Gastrocnemius medialis (tissue), 4 donors: ENCODE results near the gene TAS1R3. TPM values are rescaled to one million over a fixed set of nuclear protein-coding genes. Genes with fewer than 3 reads are reported as not detected.
A peak's percentile ranks its signal among the peaks of the same experiment; 100 is the strongest.

Experiments
- ATAC-seq, 2 donors: fragments of 150-250 bp; one replicate each; pipeline ENCODE4 v1.9.1; 2016
- DNase-seq, 2 donors: peaks; one replicate each; pipeline ENCODE4 v3.0.0-alpha.2; 2019
- H3K27ac ChIP-seq, 4 donors: fragments of 200-600 bp; sonication (generic); 1 replicate in 1 of 4; 2 replicates in 3 of 4; pipeline ENCODE4 v1.5.1; 2016 to 2018; ENCODE audit warnings: mild to moderate bottlenecking in 2 of 4, moderate library complexity in 1 of 4
- H3K27me3 ChIP-seq, 3 donors: fragments of 200-600 bp; sonication (generic) in 2 of 3; 1 replicate in 1 of 3; 2 replicates in 2 of 3; pipeline versions ENCODE4 v1.5.1 to v1.6.0; 2016 to 2019; ENCODE audit warnings: mild to moderate bottlenecking in 1 of 3, moderate library complexity in 1 of 3
- H3K36me3 ChIP-seq, 2 donors: fragments of 200-600 bp; sonication (generic) in 1 of 2; one replicate each; pipeline ENCODE4 v1.5.1; 2017 to 2018
- H3K4me1 ChIP-seq, 2 donors: fragments of 200-600 bp; sonication (generic) in 1 of 2; one replicate each; pipeline ENCODE4 v1.5.1; 2016 to 2017; ENCODE audit warnings: mild to moderate bottlenecking in 2 of 2
- H3K4me3 ChIP-seq, 4 donors: fragments of 200-600 bp; sonication (generic) in 3 of 4; 1 replicate in 1 of 4; 2 replicates in 3 of 4; pipeline ENCODE4 v1.5.1; 2016 to 2019; ENCODE audit warnings: mild to moderate bottlenecking in 2 of 4
- H3K9me3 ChIP-seq, 3 donors: fragments of 200-600 bp; sonication (generic) in 2 of 3; 1 replicate in 1 of 3; 2 replicates in 2 of 3; pipeline ENCODE4 v1.5.1; 2016 to 2019
- POLR2A ChIP-seq, 2 donors: fragments of 450-650 bp; IDR thresholded peaks; one replicate each; pipeline ENCODE4 v1.6.1; 2017; ENCODE audit warnings: antibody characterized with exemption in 2 of 2, mild to moderate bottlenecking in 2 of 2, moderate library complexity in 2 of 2
- in situ Hi-C, 4 donors: fragments of 200-750 bp; cut with MboI; loops; one replicate each; pipeline versions ENCODE4 v1.15.0 to v1.8.0; 2017; ENCODE audit warnings: low sequenced_read_pairs in 4 of 4
- intact Hi-C: fragments of 100-400 bp; cut with DNase I; formaldehyde crosslinking; loops from one replicate; pipeline ENCODE4 v1.15.1; 2023; ENCODE audit warnings: low total_unique reads
- total RNA-seq, 4 donors: library from RNA; depleted of rRNA; stranded (reverse); fragments of >200 nt; gene quantifications; one replicate each; pipeline versions ENCODE4 v1.1.0 to v1.2.3, GENCODE V29; 2016
- TF ChIP-seq, protein P1 (sequence below), 5 experiments: fragments of 450-650 bp in 3 of 5; fragments of 200-600 bp in 2 of 5; sonication (generic) in 2 of 5; IDR thresholded peaks in 4 of 5; conservative IDR thresholded peaks in 1 of 5; 1 replicate in 4 of 5; 2 replicates in 1 of 5; pipeline ENCODE4 v1.5.1; 2016 to 2019; ENCODE audit warnings: antibody characterized with exemption in 5 of 5, mild to moderate bottlenecking in 3 of 5, moderate library complexity in 3 of 5

TAS1R3 gene
- total RNA-seq, 4 donors from 2014 or later, result 0.20 to 0.44 TPM; not detected in 2

DNA sequence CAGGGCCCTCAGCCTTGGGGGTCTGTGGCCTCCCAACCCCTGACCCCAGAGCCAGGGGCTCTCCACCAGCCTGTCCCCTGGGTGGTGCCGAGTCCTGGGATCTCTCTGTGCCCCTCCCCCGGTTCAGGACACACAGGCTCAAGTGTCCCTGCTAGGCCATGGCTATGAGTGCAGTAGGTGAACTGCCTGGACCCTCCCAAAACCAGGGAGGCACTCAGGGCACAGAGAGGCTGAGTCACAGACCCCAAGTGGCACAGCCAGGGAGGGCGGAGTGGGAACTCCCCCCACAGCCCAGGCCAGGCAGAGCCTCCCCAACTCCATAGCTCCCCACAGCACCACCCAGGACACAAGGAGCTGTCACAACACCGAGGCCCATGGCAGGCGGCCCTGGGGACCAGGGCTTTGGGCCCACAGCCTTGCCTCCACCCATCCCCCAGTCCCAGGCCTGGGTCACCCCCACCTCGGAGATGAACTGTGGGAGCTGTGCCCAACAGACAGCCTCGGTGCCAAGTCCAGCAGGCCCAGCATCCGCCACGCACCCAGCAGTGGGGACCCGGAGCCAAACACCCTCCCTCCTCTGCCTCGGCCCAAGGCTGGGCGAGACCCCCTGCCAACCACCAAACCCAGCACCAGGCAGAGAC is 14.9 kb downstream of the TAS1R3 start:
- no peak for TF ChIP-seq POLR2A (IDR thresholded peaks at IDR 0.05)
- TF ChIP-seq, protein P1, sequence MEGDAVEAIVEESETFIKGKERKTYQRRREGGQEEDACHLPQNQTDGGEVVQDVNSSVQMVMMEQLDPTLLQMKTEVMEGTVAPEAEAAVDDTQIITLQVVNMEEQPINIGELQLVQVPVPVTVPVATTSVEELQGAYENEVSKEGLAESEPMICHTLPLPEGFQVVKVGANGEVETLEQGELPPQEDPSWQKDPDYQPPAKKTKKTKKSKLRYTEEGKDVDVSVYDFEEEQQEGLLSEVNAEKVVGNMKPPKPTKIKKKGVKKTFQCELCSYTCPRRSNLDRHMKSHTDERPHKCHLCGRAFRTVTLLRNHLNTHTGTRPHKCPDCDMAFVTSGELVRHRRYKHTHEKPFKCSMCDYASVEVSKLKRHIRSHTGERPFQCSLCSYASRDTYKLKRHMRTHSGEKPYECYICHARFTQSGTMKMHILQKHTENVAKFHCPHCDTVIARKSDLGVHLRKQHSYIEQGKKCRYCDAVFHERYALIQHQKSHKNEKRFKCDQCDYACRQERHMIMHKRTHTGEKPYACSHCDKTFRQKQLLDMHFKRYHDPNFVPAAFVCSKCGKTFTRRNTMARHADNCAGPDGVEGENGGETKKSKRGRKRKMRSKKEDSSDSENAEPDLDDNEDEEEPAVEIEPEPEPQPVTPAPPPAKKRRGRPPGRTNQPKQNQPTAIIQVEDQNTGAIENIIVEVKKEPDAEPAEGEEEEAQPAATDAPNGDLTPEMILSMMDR (IDR thresholded peaks at IDR 0.05 in 4 of 5, conservative IDR thresholded peaks at IDR 0.05 in 1 of 5), result no peak
- Histone ChIP-seq H3K27ac (peak overlapping the region; percentile 96 to 99 (median 98)), H3K4me3 (peak overlapping the region; percentile 10 to 74 (median 58)), H3K27me3 (no peaks in the 10 kb centered on the region), H3K36me3 (peaks cover 0 to 9% of the 10 kb centered on the region in 2 donors), H3K4me1 (peaks cover 53 to 67% of the 10 kb centered on the region in 2 donors), H3K9me3 (no peaks in the 10 kb centered on the region)
- in situ Hi-C loops (no loop called here), intact Hi-C loops (loop anchor here (5.0 kb wide), 2 partner anchors 161 to 364 kb away; partner anchors contain the start of gene PERM1)
- ATAC-seq (no peak), DNase-seq (no peak)

DNA sequence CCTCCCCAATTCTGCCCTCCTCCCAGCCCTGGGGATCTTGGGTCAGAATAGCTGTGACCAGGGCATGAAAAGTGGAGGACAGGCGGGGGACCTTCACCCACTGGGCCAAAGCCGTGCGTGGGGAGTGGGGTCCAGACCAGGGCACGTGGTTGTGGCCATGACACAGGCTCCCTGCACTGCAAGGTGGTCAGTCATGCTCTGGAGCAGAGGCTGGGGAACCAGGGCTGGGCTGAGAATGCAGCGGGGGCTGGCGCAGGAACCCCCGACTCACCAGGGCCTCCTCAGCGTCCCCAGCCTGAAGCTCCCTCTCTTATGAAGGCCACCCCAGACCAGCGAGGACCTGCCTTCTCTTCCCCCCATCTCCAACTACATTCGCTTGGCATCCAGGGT is 15.4 kb downstream of the TAS1R3 start:
- H3K9me3 ChIP-seq, result no peaks in the 10 kb centered on the region
- ATAC-seq, result no peak
- H3K27me3 ChIP-seq, result no peaks in the 10 kb centered on the region
- H3K4me1 ChIP-seq, result peaks cover 53 to 70% of the 10 kb centered on the region in 2 donors
- TF ChIP-seq, protein P1 (IDR thresholded peaks at IDR 0.05 in 4 of 5, conservative IDR thresholded peaks at IDR 0.05 in 1 of 5), result no peak
- no peak for TF ChIP-seq POLR2A (IDR thresholded peaks at IDR 0.05)
- in situ Hi-C loops (no loop called here), intact Hi-C loops (loop anchor here (5.0 kb wide), 2 partner anchors 161 to 364 kb away; partner anchors contain the start of gene PERM1)
- H3K36me3 ChIP-seq, result peaks cover 0 to 4% of the 10 kb centered on the region in 2 donors
- peak overlapping the region; percentile 96 to 99 (median 98) for H3K27ac ChIP-seq
- DNase-seq, result no peak
- peak overlapping the region; percentile 56 to 74 (median 60) for H3K4me3 ChIP-seq

DNA sequence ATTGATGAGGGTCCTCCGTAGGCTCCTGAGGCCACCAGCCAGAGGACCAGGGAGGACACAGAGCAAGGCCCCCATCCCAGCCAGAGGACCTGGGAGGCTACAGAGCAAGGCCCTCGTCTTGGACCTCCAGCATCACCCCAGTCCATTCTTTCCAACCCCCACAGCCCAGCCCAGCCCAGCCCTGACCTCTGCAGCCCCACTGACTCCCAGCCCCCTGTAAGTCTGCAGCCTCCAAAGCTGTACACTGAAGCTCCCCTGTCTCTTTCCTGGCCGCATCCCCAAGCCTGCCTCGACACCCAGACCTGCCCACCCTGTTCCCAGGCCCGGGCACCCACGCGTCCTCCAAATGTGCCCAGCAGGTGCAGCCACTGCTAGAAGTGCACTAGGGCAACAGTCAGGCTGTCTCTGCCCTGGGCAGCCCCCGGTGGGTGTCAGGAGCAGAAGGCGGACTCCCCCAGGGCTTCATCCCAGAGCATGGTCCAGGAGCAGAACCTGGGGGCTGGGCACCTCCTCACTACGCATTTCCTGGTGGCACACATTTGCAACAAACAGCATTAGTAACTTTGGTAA is 16.0 kb downstream of the TAS1R3 start:
- peaks cover 53 to 68% of the 10 kb centered on the region in 2 donors for H3K4me1 ChIP-seq

DNA sequence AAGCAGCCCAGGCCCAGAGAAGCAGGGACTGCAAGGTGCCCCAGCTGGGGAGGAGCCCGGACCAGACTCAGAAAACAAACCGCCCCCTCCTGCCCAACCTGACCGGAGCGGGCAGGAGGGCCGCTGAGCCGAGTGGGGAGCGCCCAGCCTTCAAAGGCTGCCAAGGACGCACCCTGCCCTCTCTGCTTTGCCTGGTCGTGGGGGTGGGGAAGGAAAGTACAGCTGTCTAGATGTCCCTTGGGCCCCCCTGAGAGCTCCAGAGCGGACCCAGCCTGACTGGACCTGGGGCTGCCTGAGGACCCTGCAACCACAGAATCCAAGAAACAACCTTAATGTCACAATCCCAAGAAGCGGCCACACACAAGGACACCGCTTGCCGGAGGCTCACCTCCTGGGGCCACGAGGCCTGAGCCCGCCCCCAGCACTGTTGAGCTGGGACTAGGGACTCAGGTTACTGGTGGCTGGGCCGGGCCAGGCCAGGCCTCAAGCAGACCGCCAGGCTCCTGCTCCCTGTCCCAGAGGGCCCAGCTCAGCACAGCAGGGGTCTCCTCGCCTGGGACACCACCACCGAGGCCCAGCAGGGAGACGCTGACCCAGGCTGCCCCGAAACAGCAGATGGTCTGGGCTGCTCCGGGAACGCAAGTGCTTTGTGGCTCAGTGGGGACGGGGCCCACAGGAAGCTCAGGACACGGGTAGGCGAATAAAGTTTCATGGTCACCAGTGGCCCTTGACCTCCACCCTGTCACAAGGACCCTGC is 16.8 kb downstream of the TAS1R3 start:
- no peaks in the 10 kb centered on the region for H3K9me3 ChIP-seq
- intact Hi-C loops (loop anchor here (1.0 to 5.0 kb wide), 5 partner anchors 23 to 366 kb away; partner anchors contain the start of genes CCNL2, CPTP, INTS11 and PERM1), in situ Hi-C loops (no loop called here)
- peak overlapping the region; percentile 96 to 99 (median 98) for H3K27ac ChIP-seq
- peak; percentile 73 to 85 for DNase-seq
- H3K36me3 ChIP-seq, result no peaks in the 10 kb centered on the region
- peaks cover 56 to 64% of the 10 kb centered on the region in 2 donors for H3K4me1 ChIP-seq
- peak overlapping the region; percentile 56 to 74 (median 60) for H3K4me3 ChIP-seq
- no peaks in the 10 kb centered on the region for H3K27me3 ChIP-seq
- peak; percentile 90 for TF ChIP-seq POLR2A (IDR thresholded peaks at IDR 0.05)
- TF ChIP-seq, protein P1 (IDR thresholded peaks at IDR 0.05 in 4 of 5, conservative IDR thresholded peaks at IDR 0.05 in 1 of 5), result peak in 1 of 5 experiments; percentile 6
- ATAC-seq, result peak; percentile 41 to 50

More for the DNA sequence above, 16.0 kb downstream of the TAS1R3 start:
- TF ChIP-seq, protein P1 (IDR thresholded peaks at IDR 0.05 in 4 of 5, conservative IDR thresholded peaks at IDR 0.05 in 1 of 5), result no peak
- TF ChIP-seq POLR2A (IDR thresholded peaks at IDR 0.05), result no peak
- H3K27me3 ChIP-seq, result no peaks in the 10 kb centered on the region
- peak overlapping the region; percentile 96 to 99 (median 98) for H3K27ac ChIP-seq
- intact Hi-C loops, result loop anchor here (5.0 kb wide), 2 partner anchors 160 to 365 kb away; partner anchors contain the start of gene PERM1
- no peak for DNase-seq
- H3K9me3 ChIP-seq, result no peaks in the 10 kb centered on the region
- ATAC-seq, result no peak
- H3K4me3 ChIP-seq, result peak overlapping the region; percentile 56 to 74 (median 60)
- no peaks in the 10 kb centered on the region for H3K36me3 ChIP-seq
- in situ Hi-C loops, result no loop called here
